Neuronal stem cell (in vitro differentiated cells): Measurements from ENCODE around the gene ZNF785.
A peak's percentile ranks its signal among the peaks of the same experiment; 100 is the strongest.

ENCODE experiments used
- DNase-seq: peaks from one replicate; pipeline ENCODE4 v3.0.0-alpha.2; 2013; ENCODE audit warnings: low spot score
- H2AFZ ChIP-seq: one replicate; pipeline ENCODE4 v1.6.1; 2013; ENCODE audit warnings: mild to moderate bottlenecking, low read length, inconsistent platforms
- H2AK5ac ChIP-seq: 2 replicates; pipeline ENCODE4 v1.6.1; 2013; ENCODE audit warnings: low read depth, mild to moderate bottlenecking, inconsistent platforms, low read length, moderate library complexity, mixed read lengths
- H2BK120ac ChIP-seq: 2 replicates; pipeline ENCODE4 v1.6.1; 2013; ENCODE audit warnings: low read depth, mild to moderate bottlenecking, inconsistent platforms, low read length, moderate library complexity, mixed read lengths
- H2BK12ac ChIP-seq: one replicate; pipeline ENCODE4 v1.6.1; 2013; ENCODE audit warnings: low read length, inconsistent platforms
- H2BK15ac ChIP-seq: 2 replicates; pipeline ENCODE4 v1.6.1; 2013; ENCODE audit warnings: mild to moderate bottlenecking, low read length, inconsistent platforms, mixed read lengths
- H2BK5ac ChIP-seq: one replicate; pipeline ENCODE4 v1.6.1; 2013; ENCODE audit warnings: inconsistent platforms, mild to moderate bottlenecking, low read length, moderate library complexity
- H3K14ac ChIP-seq: one replicate; pipeline ENCODE4 v1.6.1; 2013; ENCODE audit warnings: low read length, inconsistent platforms
- H3K18ac ChIP-seq: 2 replicates; pipeline ENCODE4 v1.6.1; 2013; ENCODE audit warnings: low read length, inconsistent platforms
- H3K23ac ChIP-seq: 2 replicates; pipeline ENCODE4 v1.6.1; 2013; ENCODE audit warnings: low read depth, mild to moderate bottlenecking, mixed read lengths, low read length, inconsistent platforms; ENCODE audit not compliant: poor library complexity
- H3K27ac ChIP-seq: replicated peaks from 3 replicates; pipeline ENCODE4 v1.5.1; 2013; ENCODE audit warnings: low read length, inconsistent platforms
- H3K27me3 ChIP-seq, 3 experiments: 2 replicates each; pipeline ENCODE4 v1.6.1; 2013; ENCODE audit warnings: low read length in 3 of 3, mild to moderate bottlenecking in 2 of 3, inconsistent platforms in 1 of 3, low read depth in 1 of 3, mixed read lengths in 1 of 3, moderate library complexity in 1 of 3; ENCODE audit not compliant: control insufficient read depth in 3 of 3, insufficient read depth in 3 of 3
- H3K36me3 ChIP-seq, 2 donors: replicated peaks in 1 of 2; 2 replicates each; pipeline ENCODE4 v1.6.1; 2013; ENCODE audit warnings: low read length in 2 of 2; ENCODE audit not compliant: control insufficient read depth in 2 of 2, insufficient read depth in 2 of 2
- H3K4ac ChIP-seq: 2 replicates; pipeline ENCODE4 v1.6.1; 2013; ENCODE audit warnings: inconsistent platforms, mild to moderate bottlenecking, low read length, moderate library complexity
- H3K4me1 ChIP-seq, 2 donors: 1 replicate in 1 of 2; 2 replicates in 1 of 2; pipeline ENCODE4 v1.6.1; 2013; ENCODE audit warnings: low read length in 2 of 2, low read depth in 1 of 2; ENCODE audit not compliant: control insufficient read depth in 2 of 2, insufficient read depth in 1 of 2
- H3K4me2 ChIP-seq: one replicate; pipeline ENCODE4 v1.6.1; 2013; ENCODE audit warnings: mild to moderate bottlenecking, low read length, inconsistent platforms; ENCODE audit not compliant: insufficient read depth, poor library complexity, severe bottlenecking
- H3K4me3 ChIP-seq, 2 donors: 2 replicates each; pipeline ENCODE4 v1.5.1; 2013; ENCODE audit warnings: low read length in 2 of 2, mild to moderate bottlenecking in 2 of 2, inconsistent platforms in 1 of 2, moderate library complexity in 1 of 2
- H3K79me1 ChIP-seq: one replicate; pipeline ENCODE4 v1.6.1; 2013; ENCODE audit warnings: low read depth, mild to moderate bottlenecking, inconsistent platforms, low read length, moderate library complexity
- H3K9ac ChIP-seq: one replicate; pipeline ENCODE4 v1.6.1; 2013; ENCODE audit warnings: mild to moderate bottlenecking, low read depth, low read length, inconsistent platforms; ENCODE audit not compliant: poor library complexity
- H3K9me3 ChIP-seq, 2 donors: replicated peaks in 1 of 2; 2 replicates each; pipeline versions ENCODE3 to v1.6.1; 2013; ENCODE audit warnings: low read length in 2 of 2, mild to moderate bottlenecking in 2 of 2, inconsistent platforms in 1 of 2, low read depth in 1 of 2, mixed read lengths in 1 of 2, moderate library complexity in 1 of 2; ENCODE audit not compliant: control insufficient read depth in 2 of 2, insufficient read depth in 1 of 2
- H4K8ac ChIP-seq: one replicate; pipeline ENCODE4 v1.6.1; 2013; ENCODE audit warnings: low read depth, mild to moderate bottlenecking, inconsistent platforms, low read length, moderate library complexity
- H4K91ac ChIP-seq: one replicate; pipeline ENCODE4 v1.6.1; 2013; ENCODE audit warnings: low read length, low read depth, mild to moderate bottlenecking, inconsistent platforms; ENCODE audit not compliant: poor library complexity
- WGBS, 2 donors: extraction: QIAGEN DNeasy Blood & Tissue Kit; methylation state at CpG; one replicate each; pipeline ENCODE4 v1.1.7; 2013; ENCODE audit warnings: missing lambda C conversion rate in 2 of 2, mixed read lengths in 1 of 2; ENCODE audit not compliant: insufficient read length in 2 of 2, insufficient replicate concordance in 1 of 2; ENCODE audit errors: extremely low coverage in 2 of 2; 5-methylcytosine and 5-hydroxymethylcytosine counted together

ZNF785 gene

GRCh38 chr16:30562021-30562420 is 23.5 kb downstream of the ZNF785 start:
- Histone ChIP-seq H3K27ac (no peak overlapping the region), H3K9ac (no peak overlapping the region), H2BK5ac (no peak overlapping the region), H4K91ac (no peak overlapping the region), H3K36me3 (no peaks in the 10 kb centered on the region), H3K18ac (no peak overlapping the region), H2BK15ac (no peak overlapping the region), H2AFZ (no peak overlapping the region), H4K8ac (no peak overlapping the region), H3K4me1 (peaks cover 5 to 7% of the 10 kb centered on the region in 2 donors), H3K4ac (no peak overlapping the region), H3K27me3 (peaks cover 0 to 7% (median 0%) of the 10 kb centered on the region in 3 experiments), H3K4me3 (peak overlapping the region in 1 of 2 donors; percentile 44), H3K79me1 (peaks cover 6% of the 10 kb centered on the region), H3K4me2 (no peak overlapping the region), H2BK12ac (no peak overlapping the region), H3K9me3 (peaks cover 0 to 4% of the 10 kb centered on the region in 2 donors), H3K23ac (no peak overlapping the region), H2BK120ac (no peak overlapping the region), H2AK5ac (peak overlapping the region; percentile 79), H3K14ac (peak overlapping the region; percentile 56)
- no peak for DNase-seq
- no CpG with 5 or more reads among the region's 14 CpGs for WGBS, 2 donors

GRCh38 chr16:30561089-30561816 is 24.2 kb downstream of the ZNF785 start:
- Histone ChIP-seq H3K18ac (peak overlapping the region; percentile 20), H2BK120ac (no peak overlapping the region), H3K27me3 (peaks cover 0 to 7% (median 0%) of the 10 kb centered on the region in 3 experiments), H2BK12ac (no peak overlapping the region), H3K79me1 (peaks cover 3% of the 10 kb centered on the region), H3K4me3 (peak overlapping the region in 1 of 2 donors; percentile 30), H3K4ac (no peak overlapping the region), H3K27ac (no peak overlapping the region), H3K9ac (no peak overlapping the region), H4K91ac (no peak overlapping the region), H3K36me3 (peaks cover 2 to 3% of the 10 kb centered on the region in 2 donors), H4K8ac (no peak overlapping the region), H3K9me3 (peaks cover 0 to 3% of the 10 kb centered on the region in 2 donors), H2AFZ (peak overlapping the region; percentile 56), H3K4me2 (peak overlapping the region; percentile 23), H2BK15ac (no peak overlapping the region), H2AK5ac (peak overlapping the region; percentile 61), H3K4me1 (peaks cover 6 to 7% of the 10 kb centered on the region in 2 donors), H3K14ac (no peak overlapping the region), H2BK5ac (peak overlapping the region; percentile 1), H3K23ac (no peak overlapping the region)
- no peak for DNase-seq
- WGBS, 2 donors, result no CpG with 5 or more reads among the region's 46 CpGs

- H2AK5ac ChIP-seq, result no peak overlapping the region
- H3K23ac ChIP-seq, result no peak overlapping the region
- H3K79me1 ChIP-seq, result peaks cover 9% of the 10 kb centered on the region
- peaks cover 7 to 19% of the 10 kb centered on the region in 2 donors for H3K36me3 ChIP-seq
- no peak overlapping the region for H3K4me3 ChIP-seq
- DNase-seq, result no peak
- no peak overlapping the region for H2BK5ac ChIP-seq
- H3K18ac ChIP-seq, result no peak overlapping the region
- no peak overlapping the region for H3K9ac ChIP-seq
- no peak overlapping the region for H3K4me2 ChIP-seq
- H3K27ac ChIP-seq, result no peak overlapping the region
- WGBS, 2 donors, result no CpG with 5 or more reads among the region's 6 CpGs
- H3K4ac ChIP-seq, result no peak overlapping the region
- no peak overlapping the region for H2BK12ac ChIP-seq
- no peak overlapping the region for H2BK15ac ChIP-seq
- peaks cover 0 to 7% (median 0%) of the 10 kb centered on the region in 3 experiments for H3K27me3 ChIP-seq
- H4K91ac ChIP-seq, result no peak overlapping the region
- no peak overlapping the region for H2AFZ ChIP-seq
- H3K9me3 ChIP-seq, result no peaks in the 10 kb centered on the region
- no peak overlapping the region for H2BK120ac ChIP-seq
- no peak overlapping the region for H4K8ac ChIP-seq
- peaks cover 6 to 7% of the 10 kb centered on the region in 2 donors for H3K4me1 ChIP-seq
- H3K14ac ChIP-seq, result no peak overlapping the region
These were observed 25.8 kb downstream of the ZNF785 start for GRCh38 chr16:30559690-30560089.

GRCh38 chr16:30558789-30559377 is 26.6 kb downstream of the ZNF785 start:
- Histone ChIP-seq H2BK12ac (peak overlapping the region; percentile 16), H3K18ac (peak overlapping the region; percentile 74), H3K79me1 (peaks cover 9% of the 10 kb centered on the region), H3K9ac (no peak overlapping the region), H3K4me1 (peaks cover 6 to 7% of the 10 kb centered on the region in 2 donors), H2BK15ac (peak overlapping the region; percentile 82), H4K91ac (peak overlapping the region; percentile 92), H2BK5ac (peak overlapping the region; percentile 99), H3K27me3 (peaks cover 0 to 7% (median 0%) of the 10 kb centered on the region in 3 experiments), H3K9me3 (no peaks in the 10 kb centered on the region), H3K4me3 (peak overlapping the region; percentile 31 to 44), H2AK5ac (peak overlapping the region; percentile 98), H3K23ac (no peak overlapping the region), H2AFZ (peak overlapping the region; percentile 95), H2BK120ac (no peak overlapping the region), H3K4ac (peak overlapping the region; percentile 23), H4K8ac (no peak overlapping the region), H3K4me2 (peak overlapping the region; percentile 26), H3K14ac (no peak overlapping the region), H3K27ac (peak overlapping the region; percentile 93), H3K36me3 (peaks cover 11 to 27% of the 10 kb centered on the region in 2 donors)
- WGBS, 2 donors, result no CpG with 5 or more reads among the region's 21 CpGs
- DNase-seq, result no peak
